GM21367 (cell line): ENCODE measurements around the gene MYF5.
"Not testable (repeated sequence)": the region's sequence is repeated elsewhere in the genome, so short reads cannot be mapped to it uniquely, and the experiment has no call there.

Source experiments
- ATAC-seq: cut with Tn5 transposase; IDR thresholded peaks from one replicate; pipeline ENCODE4 v1.9.1; 2021; ENCODE audit not compliant: unreplicated experiment

The MYF5 gene

GRCh38 chr12:80716696-80717469, at the start of gene MYF5:
Gene MYF5, plus strand, starts transcription at chr12:80716912. Its CDS starts 152 bp downstream, at chr12:80717064.
- ATAC-seq, result no peak

DNA sequence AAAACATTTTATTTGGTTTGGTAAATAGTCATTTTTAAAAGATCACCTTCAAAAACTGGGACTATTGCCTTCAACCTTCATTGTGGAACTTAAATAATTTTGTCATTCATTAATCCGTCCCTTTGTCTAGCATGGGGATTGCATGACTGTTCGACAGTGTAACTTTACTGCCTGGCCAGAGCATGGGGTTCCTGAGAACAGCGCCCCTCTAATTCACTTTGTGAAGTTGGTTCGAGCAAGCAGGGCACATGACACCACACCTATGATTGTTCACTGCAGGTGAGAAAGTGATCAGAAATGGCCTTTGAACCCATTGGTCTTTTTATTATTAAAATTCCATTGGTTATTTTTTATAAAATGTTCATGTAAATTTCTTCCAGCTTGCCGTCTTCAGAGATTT, 46.5 kb upstream of the MYF5 start:
- no peak for ATAC-seq

- ATAC-seq, result not testable (repeated sequence)
Measured at GRCh38 chr12:80676042-80676636, 40.6 kb upstream of the MYF5 start.

DNA sequence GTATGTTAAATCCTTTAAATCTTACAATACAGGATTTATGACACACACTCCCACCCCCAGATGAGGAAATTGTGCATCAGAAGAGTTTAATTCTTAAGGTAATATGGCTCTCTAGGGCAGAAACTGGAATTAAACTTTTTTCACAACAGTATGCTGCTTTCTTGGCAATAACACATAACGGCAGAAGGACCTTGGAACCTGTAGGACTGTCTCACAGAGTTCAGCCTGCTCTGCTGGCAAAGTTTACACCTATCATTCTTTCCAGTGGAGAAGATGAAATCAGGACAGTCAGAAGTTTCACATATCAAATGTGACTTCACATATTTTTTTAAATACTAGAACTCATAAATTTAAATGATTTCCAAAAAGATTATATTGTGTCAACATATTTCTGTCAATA, 39.9 kb upstream of the MYF5 start:
- no peak for ATAC-seq

DNA sequence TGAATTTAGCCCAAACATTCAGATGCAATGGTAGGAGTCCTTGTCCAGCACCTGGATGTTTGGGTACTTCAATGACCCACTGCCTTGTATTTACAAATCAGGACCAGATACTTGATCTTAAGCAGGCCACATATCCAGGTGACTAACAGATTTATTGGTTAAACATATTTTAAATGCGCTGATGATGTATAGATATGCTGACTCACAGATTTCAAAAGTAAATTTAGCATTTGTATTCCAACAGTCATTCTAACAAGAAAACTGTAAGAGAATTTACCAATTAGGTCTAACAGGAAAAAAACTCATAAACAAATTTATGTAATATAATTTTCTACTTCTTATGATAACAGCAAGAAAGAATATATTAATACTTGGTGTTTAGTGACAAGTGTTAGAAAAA, 38.7 kb upstream of the MYF5 start:
- ATAC-seq, result no peak

- ATAC-seq, result no peak
Measured at GRCh38 chr12:80679346-80680131, 37.2 kb upstream of the MYF5 start.

DNA sequence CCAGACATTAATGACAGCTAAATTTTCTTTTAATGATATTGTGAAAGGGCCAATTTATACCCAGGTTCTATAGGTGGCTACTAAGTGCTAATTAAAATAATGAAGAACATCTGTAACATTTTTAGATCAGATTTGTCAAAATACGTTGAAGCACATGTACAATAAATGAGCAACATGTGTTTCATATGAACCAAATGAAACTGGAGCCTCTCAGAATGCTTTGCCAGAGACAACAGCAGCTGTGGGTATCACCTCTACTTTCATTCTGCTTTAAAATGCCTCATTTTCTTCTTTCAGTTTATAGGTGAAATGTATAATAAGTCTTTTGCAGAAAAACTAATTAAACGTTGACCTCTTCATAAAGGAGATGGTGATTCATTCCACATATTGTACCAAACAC, 35.4 kb upstream of the MYF5 start:
- peak; percentile 67 for ATAC-seq

DNA sequence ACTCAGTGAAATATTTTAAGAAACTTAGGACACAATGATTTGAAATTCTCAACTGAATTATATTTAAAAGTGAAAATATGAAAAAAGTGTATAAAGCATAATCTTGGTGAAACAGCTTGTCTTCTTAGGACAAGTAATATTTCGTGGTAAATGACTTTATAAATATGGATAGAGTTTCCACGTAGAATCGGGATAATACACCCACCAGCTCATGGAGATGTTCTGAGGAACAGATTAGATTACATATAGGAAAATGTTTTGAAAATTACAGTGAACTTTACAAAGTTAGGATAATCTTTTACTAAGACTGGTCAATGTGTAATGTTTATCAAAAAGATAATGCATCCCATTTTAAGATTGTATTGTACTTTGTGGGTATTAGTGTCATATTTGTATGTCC, 34.9 kb upstream of the MYF5 start:
- ATAC-seq, result no peak

DNA sequence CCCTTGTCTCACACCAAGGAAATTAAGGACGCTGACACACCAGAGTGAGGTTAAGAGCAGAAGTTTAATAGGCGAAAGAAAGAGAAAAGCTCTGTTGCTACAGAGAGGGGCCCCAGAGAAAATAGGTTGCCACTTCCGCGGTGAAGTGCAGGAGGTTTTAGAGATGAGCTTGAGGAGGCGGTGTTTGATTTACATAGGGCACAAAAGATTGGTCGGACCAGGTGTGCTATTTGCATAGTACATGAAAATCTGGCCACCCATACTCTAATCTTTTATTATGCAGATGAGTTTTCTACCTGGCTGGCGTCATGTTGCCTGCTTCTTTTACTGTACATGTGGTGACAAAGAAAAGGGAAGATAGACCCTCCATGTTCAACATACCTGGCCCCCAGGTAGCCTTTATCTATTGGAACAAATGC, 32.6 kb upstream of the MYF5 start:
- ATAC-seq, result no peak

- ATAC-seq, result no peak
Measured at GRCh38 chr12:80690090-80690489, 26.6 kb upstream of the MYF5 start.

DNA sequence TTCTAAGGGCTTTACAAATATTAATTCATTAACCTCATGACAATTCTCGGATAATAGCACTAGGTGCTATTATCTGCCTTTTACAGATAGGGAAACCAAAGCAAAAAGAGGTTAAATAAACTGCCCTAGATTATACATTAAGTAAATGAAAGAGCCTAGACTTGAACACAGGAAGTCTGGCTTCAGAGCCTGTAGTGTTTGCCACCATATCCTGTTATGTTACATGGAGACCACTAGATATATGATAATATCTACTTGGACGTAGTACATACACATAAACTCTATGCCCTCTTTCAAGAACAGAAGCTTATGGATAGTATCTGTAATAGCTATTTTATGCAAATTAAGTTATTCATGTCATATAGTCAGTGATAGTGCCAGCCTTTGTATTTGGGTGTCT, 26.2 kb upstream of the MYF5 start:
- ATAC-seq, result no peak

GRCh38 chr12:80692114-80692513, 24.6 kb upstream of the MYF5 start:
- ATAC-seq, result peak; percentile 73

DNA sequence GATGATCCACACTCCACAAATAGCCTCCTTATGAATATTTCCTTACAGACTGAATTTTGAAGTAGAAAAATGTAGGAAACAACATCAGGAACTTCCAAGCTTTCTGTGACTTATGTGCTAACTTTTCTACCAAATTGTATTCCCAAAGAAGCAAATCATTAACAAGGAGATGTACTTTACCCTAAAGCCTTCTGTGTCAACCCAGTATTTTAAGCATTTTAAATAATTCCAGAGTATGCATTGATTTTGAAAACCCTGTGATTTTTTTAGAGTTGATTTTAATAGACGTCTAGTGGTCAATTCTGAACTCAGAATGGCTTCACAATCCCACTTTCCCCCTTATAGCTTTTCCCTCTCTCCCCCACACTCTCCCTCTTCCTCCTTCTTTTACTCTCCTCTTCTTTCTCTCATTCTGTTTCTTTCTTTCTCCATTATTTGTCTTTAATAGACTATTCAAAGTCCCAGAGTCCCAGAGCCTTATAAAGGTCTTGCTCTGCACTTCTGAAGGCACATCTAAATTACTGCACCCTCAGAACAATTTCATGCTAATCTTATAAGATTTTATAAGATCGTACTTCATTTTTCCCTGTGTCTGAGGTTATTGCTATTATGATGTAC, 19.3 kb upstream of the MYF5 start:
- ATAC-seq, result no peak

- ATAC-seq, result no peak
Measured at GRCh38 chr12:80698256-80698655, 18.5 kb upstream of the MYF5 start.

DNA sequence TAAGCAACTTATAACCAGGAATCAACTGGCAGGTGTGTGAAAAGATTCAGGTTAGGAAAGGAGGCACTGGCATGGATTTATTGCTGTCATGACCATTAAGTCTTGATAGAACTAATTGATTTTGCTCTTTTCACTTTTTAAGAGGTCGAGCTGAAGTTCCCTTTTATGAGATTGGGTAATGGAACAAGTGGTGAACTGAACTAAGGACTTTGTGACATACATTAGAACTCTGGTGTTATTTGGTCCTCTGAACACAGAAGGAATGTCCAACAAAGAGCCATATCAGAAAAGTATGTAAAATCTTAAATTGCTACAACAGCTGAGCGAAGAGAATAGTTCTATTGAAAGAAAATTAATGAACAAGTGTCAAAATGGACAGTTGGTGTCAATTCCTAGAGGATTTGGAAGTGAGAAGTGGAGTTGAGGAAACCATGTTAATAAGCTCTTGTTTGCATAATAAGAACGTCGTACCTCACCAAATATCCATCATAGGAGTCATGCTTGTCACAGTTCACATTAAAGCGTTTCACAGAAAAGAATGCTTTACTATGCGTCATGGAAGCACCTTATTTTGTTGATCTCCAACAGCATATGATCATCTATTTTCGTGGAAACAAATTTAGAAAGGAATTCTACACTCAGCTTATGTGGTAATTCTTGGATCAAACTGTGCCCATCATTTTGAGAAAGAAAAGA, 17.7 kb upstream of the MYF5 start:
- ATAC-seq, result no peak

DNA sequence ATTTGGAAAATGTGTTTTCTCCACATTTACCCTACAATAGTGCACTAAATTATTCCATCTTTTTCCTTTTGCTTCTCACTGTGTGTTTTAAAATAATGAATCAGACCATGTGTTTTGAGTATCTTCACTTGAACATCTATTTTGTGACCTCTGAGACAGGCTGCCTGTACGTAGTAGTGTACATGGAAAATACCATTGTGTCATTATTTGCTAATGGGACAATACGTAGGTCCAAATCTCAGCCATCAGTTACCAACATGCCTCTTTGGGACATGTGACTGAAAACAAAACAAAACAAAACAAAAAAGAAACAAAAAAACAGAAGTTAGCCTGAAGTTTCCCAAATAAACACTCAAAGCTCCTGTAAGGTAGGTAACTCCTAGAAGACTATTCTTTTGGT, 16.4 kb upstream of the MYF5 start:
- no peak for ATAC-seq

DNA sequence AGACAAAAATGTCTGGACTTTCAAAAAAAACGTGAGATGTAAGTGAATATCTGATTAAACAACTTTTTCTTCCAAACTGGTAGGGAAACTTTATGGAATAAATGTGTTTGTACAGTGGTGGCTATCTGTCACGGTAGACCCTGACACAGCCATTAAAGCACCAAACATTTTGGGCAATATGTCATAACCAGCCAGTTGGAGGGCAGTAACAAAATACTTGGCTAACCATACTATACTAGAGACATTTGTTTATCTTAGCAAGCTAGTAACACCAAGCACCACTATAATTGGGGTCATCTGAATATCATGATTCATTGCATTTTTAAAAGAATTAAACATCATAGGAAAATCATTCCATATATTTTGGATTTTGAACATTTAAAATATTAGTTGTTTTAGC, 15.3 kb upstream of the MYF5 start:
- no peak for ATAC-seq

- peak; percentile 81 for ATAC-seq
Measured at GRCh38 chr12:80702889-80703805, 13.6 kb upstream of the MYF5 start.

DNA sequence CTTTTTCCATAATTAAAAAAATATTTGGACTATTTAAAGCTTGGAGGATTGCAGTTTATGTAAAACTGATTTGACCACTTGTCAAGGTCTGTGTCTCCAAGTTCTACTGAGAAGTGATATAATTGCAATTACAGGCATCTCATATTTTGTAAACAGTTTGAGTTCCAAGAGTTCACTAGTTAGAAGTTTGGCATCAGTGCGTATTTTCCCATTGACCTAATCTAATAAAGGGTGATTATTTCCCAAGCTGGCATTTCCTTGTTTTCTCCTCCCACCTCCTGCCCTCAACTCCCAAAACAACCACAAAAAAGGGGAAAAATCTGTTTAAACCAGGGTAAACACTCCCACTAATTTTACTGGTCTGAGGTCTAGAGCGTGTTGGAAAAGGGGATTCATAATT, 12.3 kb upstream of the MYF5 start:
- ATAC-seq, result no peak
